Keratinocyte (primary cell): ENCODE measurements around the gene RPP30.

Source experiments
- CTCF ChIP-seq, 3 experiments: IDR thresholded peaks in 1 of 3; conservative IDR thresholded peaks in 1 of 3; optimal IDR thresholded peaks in 1 of 3; 2 replicates in 2 of 3; 3 replicates in 1 of 3; pipeline versions ENCODE3 to v1.5.1; 2011; ENCODE audit warnings: low read length in 3 of 3, mild to moderate bottlenecking in 3 of 3, moderate library complexity in 2 of 3, control low read depth in 1 of 3, inconsistent platforms in 1 of 3; ENCODE audit not compliant: insufficient read depth in 2 of 3; ENCODE audit errors: extremely low read depth in 1 of 3
- EZH2 ChIP-seq: IDR thresholded peaks from one replicate; pipeline ENCODE4 v1.6.1; 2012; ENCODE audit warnings: inconsistent platforms, mild to moderate bottlenecking, low read length, moderate library complexity

GRCh38 chr10:90879062-90879461 lies 7.3 kb downstream of the RPP30 start:
- TF ChIP-seq EZH2 (no peak), CTCF (optimal IDR thresholded peaks at IDR 0.05 in 1 of 3, IDR thresholded peaks at IDR 0.05 in 1 of 3, conservative IDR thresholded peaks at IDR 0.05 in 1 of 3; ENCODE audit: extremely low read depth in 1 of 3, insufficient read depth in 2 of 3, low read length in 3 of 3) (no peak)
